ENCODE data around the gene LRRC52.
A peak's percentile ranks its signal among the peaks of the same experiment; 100 is the strongest.
"Not testable (repeated sequence)": the region's sequence is repeated elsewhere in the genome, so short reads cannot be mapped to it uniquely, and the experiment has no call there.

LRRC52 gene

GRCh38 chr1:165592945-165593823 lies 49.4 kb downstream of the LRRC52 start:
- DNase-seq = peak; percentile 78

GRCh38 chr1:165595246-165595938 lies 51.6 kb downstream of the LRRC52 start:
- DNase-seq = no peak

- peak; percentile 84 for DNase-seq
Measured at GRCh38 chr1:165597883-165598675, 54.3 kb downstream of the LRRC52 start.

GRCh38 chr1:165598676-165599059 lies 54.9 kb downstream of the LRRC52 start:
- no peak for DNase-seq

GRCh38 chr1:165600793-165601192 lies 57.0 kb downstream of the LRRC52 start:
- no peak for DNase-seq

GRCh38 chr1:165603810-165604209 lies 60.0 kb downstream of the LRRC52 start:
- DNase-seq = no peak

GRCh38 chr1:165605246-165605645 lies 61.4 kb downstream of the LRRC52 start:
- DNase-seq = no peak

GRCh38 chr1:165606676-165607075 lies 62.9 kb downstream of the LRRC52 start:
- DNase-seq = not testable (repeated sequence)

- DNase-seq = no peak
Measured at GRCh38 chr1:165610866-165611265, 67.1 kb downstream of the LRRC52 start.

GRCh38 chr1:165612062-165612461 lies 68.3 kb downstream of the LRRC52 start:
- DNase-seq = no peak

All from activated CD4-positive, alpha-beta T cell treated with anti-CD3 and anti-CD28 coated beads, Interleukin-2, amount 50 U/mL, for 1 hour (primary cell).